GM12892 (cell line): ENCODE data around the gene SLC37A1.

Experiments
- POLR2A ChIP-seq: IDR thresholded peaks from 2 replicates; pipeline ENCODE4 v1.6.1; 2011; ENCODE audit warnings: low read depth, low read length, control low read depth
- TAF1 ChIP-seq: IDR thresholded peaks from 2 replicates; pipeline ENCODE4 v1.6.1; 2011; ENCODE audit warnings: low read depth, mild to moderate bottlenecking, control low read depth, low read length, borderline replicate concordance

DNA sequence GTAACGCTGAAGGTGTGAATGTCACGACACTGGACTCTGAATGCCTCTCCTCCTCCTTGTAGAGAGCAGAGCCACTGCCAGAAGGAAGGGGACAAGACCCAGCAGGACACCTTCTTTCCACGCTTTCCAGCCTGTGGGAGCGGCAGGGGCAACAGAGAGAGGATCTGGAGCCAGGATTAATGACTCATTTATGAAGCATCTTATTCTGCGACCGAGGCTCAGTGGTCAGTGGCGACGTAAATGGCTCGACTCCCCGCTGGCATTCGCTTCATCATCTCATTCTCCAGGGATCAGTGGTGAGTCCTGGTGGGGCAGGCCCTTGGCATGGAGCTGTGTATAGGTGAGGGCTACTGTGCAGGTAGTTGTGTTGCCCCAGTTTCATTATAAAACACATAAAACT lies 4.6 kb downstream of the SLC37A1 start:
- no peak for TF ChIP-seq POLR2A
- no peak for TF ChIP-seq TAF1
